OCI-LY7 (cell line): Measurements from ENCODE around the gene WDR4.

Experiments used
- EZH2phosphoT487 ChIP-seq: fragments of 200-600 bp; sonication (generic); IDR thresholded peaks from 2 replicates; pipeline ENCODE4 v1.6.1; 2018; ENCODE audit warnings: low read depth, borderline replicate concordance, mild to moderate bottlenecking, mixed run types, antibody characterized with exemption, low read length, moderate library complexity, mixed read lengths
- TF ChIP-seq, protein P1 (sequence below): fragments of 200-600 bp; sonication (generic); conservative IDR thresholded peaks from 2 replicates; pipeline ENCODE4 v1.5.1; 2014; ENCODE audit warnings: mild to moderate bottlenecking, antibody characterized with exemption, low read length, moderate library complexity, mixed read lengths

DNA sequence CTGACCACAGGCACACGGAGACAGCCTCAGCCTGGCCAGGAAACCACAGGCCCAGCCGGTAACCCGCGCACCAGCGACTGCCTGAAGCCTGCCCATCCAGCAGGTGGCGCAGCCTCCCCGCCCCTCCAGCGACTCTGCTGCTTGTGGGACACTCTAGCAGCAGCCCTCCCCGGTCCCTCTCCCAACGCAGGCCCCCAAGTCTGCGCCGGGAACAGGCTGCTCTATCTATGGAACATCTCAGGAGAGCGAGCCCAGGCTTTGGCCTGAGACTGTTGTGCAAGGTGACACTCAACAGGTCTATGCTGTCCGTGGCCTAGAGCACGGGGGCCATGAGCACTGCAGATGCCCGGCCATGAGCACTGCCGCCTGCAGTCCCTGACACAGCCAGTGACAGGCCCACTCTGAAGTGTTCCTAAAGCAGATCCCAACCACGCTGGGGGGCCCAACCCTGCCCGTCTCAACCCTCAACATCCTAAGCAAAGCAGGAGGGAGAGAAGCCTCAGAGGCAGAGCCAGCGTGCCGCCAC lies 28.4 kb downstream of the WDR4 start:
- TF ChIP-seq, protein P1, sequence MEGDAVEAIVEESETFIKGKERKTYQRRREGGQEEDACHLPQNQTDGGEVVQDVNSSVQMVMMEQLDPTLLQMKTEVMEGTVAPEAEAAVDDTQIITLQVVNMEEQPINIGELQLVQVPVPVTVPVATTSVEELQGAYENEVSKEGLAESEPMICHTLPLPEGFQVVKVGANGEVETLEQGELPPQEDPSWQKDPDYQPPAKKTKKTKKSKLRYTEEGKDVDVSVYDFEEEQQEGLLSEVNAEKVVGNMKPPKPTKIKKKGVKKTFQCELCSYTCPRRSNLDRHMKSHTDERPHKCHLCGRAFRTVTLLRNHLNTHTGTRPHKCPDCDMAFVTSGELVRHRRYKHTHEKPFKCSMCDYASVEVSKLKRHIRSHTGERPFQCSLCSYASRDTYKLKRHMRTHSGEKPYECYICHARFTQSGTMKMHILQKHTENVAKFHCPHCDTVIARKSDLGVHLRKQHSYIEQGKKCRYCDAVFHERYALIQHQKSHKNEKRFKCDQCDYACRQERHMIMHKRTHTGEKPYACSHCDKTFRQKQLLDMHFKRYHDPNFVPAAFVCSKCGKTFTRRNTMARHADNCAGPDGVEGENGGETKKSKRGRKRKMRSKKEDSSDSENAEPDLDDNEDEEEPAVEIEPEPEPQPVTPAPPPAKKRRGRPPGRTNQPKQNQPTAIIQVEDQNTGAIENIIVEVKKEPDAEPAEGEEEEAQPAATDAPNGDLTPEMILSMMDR: peak; percentile 76
- no peak for TF ChIP-seq EZH2phosphoT487
